ENCODE results near the gene DPH1. TPM values are rescaled to one million over a fixed set of nuclear protein-coding genes. Genes with fewer than 3 reads are reported as not detected.
A peak's percentile ranks its signal among the peaks of the same experiment; 100 is the strongest.

Gene DPH1
- total RNA-seq, 1 donor from 2014 or later, result 29.4 TPM

DNA sequence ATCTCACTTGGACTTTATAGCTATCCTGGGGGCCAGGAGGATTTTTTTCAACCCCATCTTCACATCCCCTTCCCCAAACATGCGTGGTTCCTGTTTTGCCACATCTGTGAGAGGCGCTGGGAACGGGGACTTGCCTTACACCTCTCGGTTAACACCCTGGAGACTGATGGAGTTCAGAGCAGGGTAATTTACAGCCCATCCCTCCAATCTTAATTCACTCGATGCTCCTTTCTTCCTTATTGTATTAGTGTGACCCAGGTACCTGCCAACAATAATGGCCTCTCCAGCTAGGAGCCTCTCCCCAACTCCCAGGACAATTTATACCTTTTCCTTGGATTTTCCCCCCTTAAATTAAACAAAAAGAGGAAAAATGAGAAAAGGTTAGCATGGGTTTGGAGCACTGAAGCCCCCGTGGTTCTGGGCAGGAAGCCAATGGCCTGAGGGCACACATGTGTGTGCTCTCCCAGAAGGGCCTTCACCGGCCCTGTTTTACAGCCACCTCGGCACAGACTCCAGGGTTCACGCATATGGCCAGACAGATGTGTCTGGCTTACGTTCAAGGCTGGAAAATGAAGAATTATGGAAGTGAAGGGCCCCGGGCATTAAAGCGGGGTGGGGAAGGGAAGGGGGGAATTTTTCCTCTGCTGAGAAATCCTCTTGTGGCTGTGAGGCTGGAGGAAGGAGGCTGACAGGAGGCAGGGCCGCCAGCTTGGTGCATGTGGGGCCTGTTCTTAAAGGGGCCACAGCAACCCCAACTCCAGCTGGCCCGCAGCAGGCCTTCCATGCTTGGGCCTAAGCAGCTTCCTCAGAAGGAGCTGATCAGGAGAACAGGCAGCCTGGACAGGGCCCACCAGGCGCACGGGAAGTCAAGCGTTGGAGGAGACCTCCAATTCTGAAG lies 46.4 kb downstream of the DPH1 start:
- DNase-seq (ENCODE audit: low spot score), result no peak
- Mint-ChIP-seq H3K9me3 (ENCODE audit: low read depth) (no peaks in the 10 kb centered on the region), H3K27me3 (ENCODE audit: low read depth) (no peaks in the 10 kb centered on the region), H3K27ac (ENCODE audit: unreplicated experiment) (peak overlapping the region; percentile 49), H3K4me3 (ENCODE audit: unreplicated experiment) (no peak overlapping the region), H3K4me1 (ENCODE audit: low read depth) (peaks cover 37% of the 10 kb centered on the region), H3K36me3 (ENCODE audit: low read depth) (peaks cover 22% of the 10 kb centered on the region)
- TF ChIP-seq, protein P1, sequence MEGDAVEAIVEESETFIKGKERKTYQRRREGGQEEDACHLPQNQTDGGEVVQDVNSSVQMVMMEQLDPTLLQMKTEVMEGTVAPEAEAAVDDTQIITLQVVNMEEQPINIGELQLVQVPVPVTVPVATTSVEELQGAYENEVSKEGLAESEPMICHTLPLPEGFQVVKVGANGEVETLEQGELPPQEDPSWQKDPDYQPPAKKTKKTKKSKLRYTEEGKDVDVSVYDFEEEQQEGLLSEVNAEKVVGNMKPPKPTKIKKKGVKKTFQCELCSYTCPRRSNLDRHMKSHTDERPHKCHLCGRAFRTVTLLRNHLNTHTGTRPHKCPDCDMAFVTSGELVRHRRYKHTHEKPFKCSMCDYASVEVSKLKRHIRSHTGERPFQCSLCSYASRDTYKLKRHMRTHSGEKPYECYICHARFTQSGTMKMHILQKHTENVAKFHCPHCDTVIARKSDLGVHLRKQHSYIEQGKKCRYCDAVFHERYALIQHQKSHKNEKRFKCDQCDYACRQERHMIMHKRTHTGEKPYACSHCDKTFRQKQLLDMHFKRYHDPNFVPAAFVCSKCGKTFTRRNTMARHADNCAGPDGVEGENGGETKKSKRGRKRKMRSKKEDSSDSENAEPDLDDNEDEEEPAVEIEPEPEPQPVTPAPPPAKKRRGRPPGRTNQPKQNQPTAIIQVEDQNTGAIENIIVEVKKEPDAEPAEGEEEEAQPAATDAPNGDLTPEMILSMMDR (IDR thresholded peaks at IDR 0.05), result no peak

DNA sequence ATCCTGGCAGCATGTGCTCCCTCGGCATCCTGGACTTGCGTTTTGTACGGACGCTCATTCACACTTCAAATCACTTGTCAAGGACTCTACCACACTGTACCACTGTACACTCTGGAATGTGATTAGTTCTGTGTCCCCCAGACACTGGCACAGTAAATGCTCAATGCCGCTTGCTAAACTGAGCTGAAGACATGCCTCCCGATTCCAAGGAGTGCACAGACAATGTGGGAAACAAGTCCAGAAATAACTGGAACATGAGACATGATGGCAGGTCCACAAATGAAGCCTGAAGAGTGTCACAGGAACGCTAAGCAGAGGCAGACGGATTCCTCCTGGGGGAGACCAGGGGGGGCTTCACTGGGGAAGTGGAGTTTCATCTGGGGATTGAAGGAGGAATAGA lies 47.1 kb downstream of the DPH1 start:
- H3K27ac Mint-ChIP-seq (ENCODE audit: unreplicated experiment), result no peak overlapping the region
- peaks cover 33% of the 10 kb centered on the region for H3K4me1 Mint-ChIP-seq (ENCODE audit: low read depth)
- TF ChIP-seq, protein P1 (IDR thresholded peaks at IDR 0.05), result no peak
- no peak for DNase-seq (ENCODE audit: low spot score)
- H3K4me3 Mint-ChIP-seq (ENCODE audit: unreplicated experiment), result no peak overlapping the region
- no peaks in the 10 kb centered on the region for H3K9me3 Mint-ChIP-seq (ENCODE audit: low read depth)
- H3K36me3 Mint-ChIP-seq (ENCODE audit: low read depth), result peaks cover 26% of the 10 kb centered on the region
- H3K27me3 Mint-ChIP-seq (ENCODE audit: low read depth), result no peaks in the 10 kb centered on the region

DNA sequence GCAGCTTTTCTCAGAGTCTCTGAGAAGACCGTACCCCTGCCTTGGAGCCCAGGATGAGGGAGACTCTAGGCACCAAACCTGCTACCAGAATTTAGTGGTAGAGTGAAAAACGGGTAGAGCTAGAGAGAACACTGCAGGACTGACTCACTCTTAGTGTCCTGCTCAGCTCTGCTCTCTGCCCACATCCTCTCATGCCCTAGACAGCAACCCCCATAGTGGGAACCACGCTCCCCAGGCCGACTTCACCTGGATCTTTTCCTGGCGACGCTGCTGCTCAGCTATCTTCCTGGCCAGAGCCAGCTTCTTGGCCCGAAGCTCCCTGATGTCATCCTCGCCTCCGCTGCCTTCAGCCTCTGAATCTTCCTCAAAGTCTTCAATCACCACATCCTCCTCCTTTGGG lies 51.6 kb downstream of the DPH1 start:
- H3K27me3 Mint-ChIP-seq (ENCODE audit: low read depth), result no peaks in the 10 kb centered on the region
- H3K36me3 Mint-ChIP-seq (ENCODE audit: low read depth), result peaks cover 26% of the 10 kb centered on the region
- H3K27ac Mint-ChIP-seq (ENCODE audit: unreplicated experiment), result peak overlapping the region; percentile 49
- H3K4me1 Mint-ChIP-seq (ENCODE audit: low read depth), result peaks cover 34% of the 10 kb centered on the region
- DNase-seq (ENCODE audit: low spot score), result no peak
- TF ChIP-seq, protein P1 (IDR thresholded peaks at IDR 0.05), result no peak
- no peaks in the 10 kb centered on the region for H3K9me3 Mint-ChIP-seq (ENCODE audit: low read depth)
- H3K4me3 Mint-ChIP-seq (ENCODE audit: unreplicated experiment), result no peak overlapping the region

DNA sequence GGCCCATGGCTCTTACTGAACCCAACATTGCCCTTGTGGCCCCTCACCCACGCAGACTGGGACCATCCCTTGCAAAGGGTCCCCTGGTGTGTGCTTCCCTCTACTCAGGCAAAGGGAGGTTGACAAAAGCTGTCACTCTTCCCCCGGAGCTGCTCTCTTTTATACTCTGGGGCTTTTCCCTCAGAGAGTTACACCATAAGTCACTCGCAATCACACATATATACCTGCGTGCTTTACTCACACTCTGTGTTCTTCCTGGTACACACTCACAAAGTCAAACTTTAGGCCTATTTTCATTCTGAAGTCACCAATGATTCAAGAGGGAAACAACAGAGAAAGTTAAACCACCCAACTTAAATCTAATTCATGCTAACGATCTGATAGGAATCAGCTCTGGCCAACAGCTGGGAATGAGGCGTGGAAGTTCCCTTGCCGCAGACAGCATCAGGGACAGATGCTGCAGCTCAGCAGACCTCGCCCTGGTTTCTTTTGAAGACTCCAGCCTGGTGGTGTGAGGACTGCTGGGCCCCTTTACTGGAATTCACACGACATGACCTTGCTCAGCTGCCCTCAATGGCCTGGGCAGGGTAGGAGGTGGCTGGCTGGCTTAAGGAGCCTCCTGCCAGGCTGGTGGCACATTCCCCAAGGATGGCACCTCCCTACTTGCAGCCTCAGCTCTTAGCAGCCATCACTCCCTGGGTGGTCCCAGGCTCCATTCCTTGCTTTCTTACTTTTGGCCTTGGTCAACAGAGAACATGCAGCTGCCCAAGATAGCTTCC lies 52.2 kb downstream of the DPH1 start:
- peaks cover 28% of the 10 kb centered on the region for H3K4me1 Mint-ChIP-seq (ENCODE audit: low read depth)
- TF ChIP-seq, protein P1 (IDR thresholded peaks at IDR 0.05), result no peak
- no peak overlapping the region for H3K4me3 Mint-ChIP-seq (ENCODE audit: unreplicated experiment)
- H3K27ac Mint-ChIP-seq (ENCODE audit: unreplicated experiment), result peak overlapping the region; percentile 49
- DNase-seq (ENCODE audit: low spot score), result no peak
- peaks cover 26% of the 10 kb centered on the region for H3K36me3 Mint-ChIP-seq (ENCODE audit: low read depth)
- no peaks in the 10 kb centered on the region for H3K27me3 Mint-ChIP-seq (ENCODE audit: low read depth)
- no peaks in the 10 kb centered on the region for H3K9me3 Mint-ChIP-seq (ENCODE audit: low read depth)

DNA sequence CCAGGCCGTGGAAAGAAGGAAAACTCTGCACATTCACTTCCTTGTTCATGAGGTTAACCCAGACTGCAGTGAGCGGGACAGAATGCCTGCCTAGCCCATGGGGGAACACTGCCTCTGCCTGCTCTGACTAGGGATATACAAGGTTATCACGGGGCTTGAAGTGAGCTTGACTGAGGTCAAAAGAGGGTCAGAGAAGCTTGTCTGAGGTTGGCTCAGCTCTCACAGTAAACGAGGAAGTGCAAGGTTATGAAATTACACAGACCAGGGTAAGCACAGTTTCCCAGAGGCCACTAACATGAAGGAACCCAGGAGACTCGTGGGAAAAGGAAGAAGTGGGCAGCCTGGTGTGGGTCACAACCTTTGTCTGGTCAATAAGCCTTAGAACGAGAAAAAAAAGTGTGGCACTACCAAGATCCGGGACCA lies 53.7 kb downstream of the DPH1 start:
- Mint-ChIP-seq H3K27ac (ENCODE audit: unreplicated experiment) (no peak overlapping the region), H3K4me1 (ENCODE audit: low read depth) (peaks cover 34% of the 10 kb centered on the region), H3K27me3 (ENCODE audit: low read depth) (no peaks in the 10 kb centered on the region), H3K9me3 (ENCODE audit: low read depth) (no peaks in the 10 kb centered on the region), H3K36me3 (ENCODE audit: low read depth) (peaks cover 19% of the 10 kb centered on the region), H3K4me3 (ENCODE audit: unreplicated experiment) (no peak overlapping the region)
- TF ChIP-seq, protein P1 (IDR thresholded peaks at IDR 0.05), result no peak
- DNase-seq (ENCODE audit: low spot score), result no peak

Data from chondrocyte (in vitro differentiated cells).